Hematopoietic multipotent progenitor cell treated with erythropoietin and hydrocortisone succinate and interleukin-3 and kit ligand, for 15 days (in vitro differentiated cells): ENCODE measurements around the gene SCN4B.

Experiments
- DNase-seq: peaks from one replicate; pipeline ENCODE4 v3.0.0-alpha.2; 2015; ENCODE audit warnings: low spot score

Gene SCN4B

DNA sequence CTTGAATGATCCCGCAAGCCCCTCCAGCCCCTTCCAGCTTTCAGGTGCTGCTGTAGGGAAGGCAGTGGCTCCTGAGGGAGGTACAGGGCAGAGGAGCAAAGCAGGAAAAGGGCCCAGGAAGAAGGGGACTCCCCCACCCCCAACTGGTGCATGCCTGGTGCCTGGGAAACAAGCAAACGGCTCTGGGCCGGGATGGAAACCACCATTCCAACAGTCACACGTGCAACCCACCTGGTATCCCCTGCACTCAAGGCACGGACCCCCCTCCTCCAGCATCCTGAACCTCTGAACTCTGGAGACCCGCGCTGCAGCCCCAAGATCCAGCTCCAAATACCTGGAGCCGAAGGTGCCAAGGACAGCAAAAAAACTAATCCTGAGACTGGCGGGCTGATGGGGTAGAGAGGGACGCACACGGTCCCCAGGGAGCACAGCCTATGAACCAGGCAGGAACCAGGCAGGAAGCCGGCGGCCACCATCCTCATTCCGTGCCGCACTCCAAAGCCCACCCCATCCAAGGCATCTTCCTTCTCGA, 537 bp downstream of the SCN4B start:
- no peak for DNase-seq

DNA sequence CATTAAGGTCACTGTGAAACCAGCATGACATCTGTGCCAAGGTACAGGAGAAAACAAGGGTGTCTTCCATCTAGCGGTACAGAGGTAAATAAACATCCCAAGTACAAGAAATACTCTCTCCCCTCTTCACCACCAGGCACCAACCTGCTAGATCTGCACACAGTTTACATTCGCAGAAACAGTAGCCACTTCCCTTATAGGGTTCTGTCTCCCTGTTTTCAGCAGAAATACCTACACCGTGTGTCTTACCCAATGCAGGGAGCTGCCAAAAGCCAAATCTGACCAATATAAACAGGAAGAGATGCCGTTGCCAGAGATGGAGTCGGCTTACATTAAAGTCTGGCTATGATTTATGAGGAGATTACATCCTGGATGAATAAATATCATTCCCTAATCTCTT, 1.2 kb downstream of the SCN4B start:
- no peak for DNase-seq

GRCh38 chr11:118149493-118149892, 3.1 kb downstream of the SCN4B start:
- DNase-seq = no peak

- no peak for DNase-seq
Observed at GRCh38 chr11:118148856-118149255, 3.8 kb downstream of the SCN4B start.

DNA sequence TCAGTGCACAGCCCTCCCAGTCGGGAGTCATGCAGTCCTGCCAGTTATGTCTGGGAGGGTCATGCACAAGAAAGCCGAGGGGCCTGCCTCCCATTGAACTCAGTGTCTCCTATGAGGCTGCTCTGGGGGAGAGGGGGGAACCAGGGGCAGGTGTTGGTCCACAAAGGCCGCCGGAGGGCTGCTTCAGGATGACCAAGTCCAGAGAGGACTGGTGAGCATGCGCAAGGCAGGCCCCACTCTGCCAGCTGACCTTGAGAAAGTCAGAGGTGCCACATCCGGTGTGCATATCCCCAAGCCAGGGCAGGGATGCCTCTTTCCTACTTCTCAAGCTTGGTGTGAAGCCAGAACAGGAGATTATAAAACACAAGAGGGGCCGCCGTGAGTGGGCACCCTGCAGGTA, 4.4 kb downstream of the SCN4B start:
- no peak for DNase-seq

GRCh38 chr11:118147502-118147901, 5.1 kb downstream of the SCN4B start:
- DNase-seq = no peak

GRCh38 chr11:118146554-118146953, 6.1 kb downstream of the SCN4B start:
- DNase-seq = no peak

- peak; percentile 62 for DNase-seq
Observed at GRCh38 chr11:118145285-118146227, 7.1 kb downstream of the SCN4B start.

GRCh38 chr11:118144301-118145268, 8.0 kb downstream of the SCN4B start:
- no peak for DNase-seq

DNA sequence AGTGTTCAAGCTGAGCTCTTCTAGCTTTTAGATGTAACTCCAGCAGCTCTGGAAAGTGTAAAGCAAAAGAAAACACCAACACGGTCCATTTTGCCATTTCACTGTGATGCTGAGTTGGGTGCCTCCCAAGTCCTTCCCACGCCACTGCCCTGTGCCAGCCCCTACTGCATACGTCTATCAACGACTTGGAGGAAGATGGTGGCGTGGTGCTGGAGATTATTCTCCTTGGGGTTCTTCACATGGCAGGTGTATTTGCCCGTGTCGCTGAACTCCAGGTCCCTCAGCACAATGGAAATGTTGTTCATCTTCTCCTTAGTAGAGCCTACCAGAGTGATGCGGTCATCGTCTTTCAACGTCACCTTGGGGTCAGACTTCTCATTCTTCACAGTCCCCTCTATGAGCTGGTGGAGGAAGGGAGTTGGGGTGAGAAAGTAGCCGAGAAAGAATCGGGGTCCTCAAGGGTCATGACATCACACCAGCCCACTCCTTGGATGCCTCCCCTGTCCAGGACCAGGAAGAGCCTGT, 8.9 kb downstream of the SCN4B start:
- DNase-seq = no peak

DNA sequence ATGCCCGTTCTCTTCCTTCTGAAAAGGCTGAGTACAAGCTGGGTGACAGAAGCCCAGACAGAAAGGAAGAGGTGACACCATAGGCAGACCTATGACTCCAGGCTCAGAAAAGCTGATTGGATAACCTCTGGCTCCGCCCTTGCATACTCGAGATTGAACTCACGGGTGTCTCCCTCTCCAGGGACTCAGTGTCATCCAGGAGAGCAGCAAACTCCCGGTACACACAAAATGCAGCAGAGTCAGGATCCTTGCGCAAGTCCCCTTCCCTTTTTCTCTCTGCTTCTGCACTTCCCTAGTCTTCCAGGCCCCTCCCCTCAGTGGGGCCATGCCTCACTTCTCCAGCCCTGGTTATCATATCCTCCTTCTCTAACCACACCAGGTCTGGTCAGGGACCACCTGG, 9.8 kb downstream of the SCN4B start:
- no peak for DNase-seq

GRCh38 chr11:118142081-118142480, 10.5 kb downstream of the SCN4B start:
- DNase-seq = no peak

GRCh38 chr11:118139578-118139977, 13.0 kb downstream of the SCN4B start:
- no peak for DNase-seq

- DNase-seq = no peak
Observed at GRCh38 chr11:118138839-118139420, 13.7 kb downstream of the SCN4B start.

DNA sequence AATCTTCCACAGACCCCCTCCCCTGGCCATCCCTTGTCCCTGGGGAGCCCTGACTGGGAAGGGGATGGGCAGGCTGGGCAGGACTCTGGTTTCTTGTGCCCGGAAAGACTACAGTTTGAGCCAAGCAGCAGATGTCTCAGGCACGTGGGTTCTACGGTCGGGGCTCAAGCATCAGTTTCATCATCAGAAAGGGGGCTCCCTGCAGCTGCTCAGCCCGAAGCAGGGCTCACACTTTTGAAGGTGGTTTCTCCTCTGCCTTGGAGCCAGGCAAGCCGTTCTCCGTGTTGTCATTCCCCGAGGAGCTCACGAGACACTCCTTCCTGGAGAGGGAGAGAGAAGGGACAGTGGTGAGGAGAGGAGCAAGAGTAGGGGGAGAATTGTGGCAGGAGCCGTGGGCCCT, 15.8 kb downstream of the SCN4B start:
- no peak for DNase-seq

DNA sequence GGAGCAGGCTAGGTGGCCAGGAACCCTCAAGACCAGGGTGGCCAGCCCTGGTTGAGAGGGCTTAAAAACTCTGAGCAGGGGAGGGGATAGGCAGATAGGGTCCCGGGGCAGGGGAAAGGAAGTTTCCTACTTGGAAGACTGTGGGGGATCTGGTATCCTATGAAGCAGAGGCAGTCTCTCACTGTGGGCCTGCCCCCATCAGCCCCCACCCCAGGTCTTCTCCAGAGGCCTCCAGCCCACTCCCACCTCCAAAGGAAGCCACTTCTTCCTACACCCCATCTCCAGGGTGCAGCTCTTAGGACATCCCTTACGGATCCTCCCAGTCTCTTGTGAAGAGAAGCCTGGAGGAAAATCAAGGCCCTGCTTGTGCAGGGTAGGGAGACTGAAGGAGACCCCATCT, 16.3 kb downstream of the SCN4B start:
- no peak for DNase-seq

DNA sequence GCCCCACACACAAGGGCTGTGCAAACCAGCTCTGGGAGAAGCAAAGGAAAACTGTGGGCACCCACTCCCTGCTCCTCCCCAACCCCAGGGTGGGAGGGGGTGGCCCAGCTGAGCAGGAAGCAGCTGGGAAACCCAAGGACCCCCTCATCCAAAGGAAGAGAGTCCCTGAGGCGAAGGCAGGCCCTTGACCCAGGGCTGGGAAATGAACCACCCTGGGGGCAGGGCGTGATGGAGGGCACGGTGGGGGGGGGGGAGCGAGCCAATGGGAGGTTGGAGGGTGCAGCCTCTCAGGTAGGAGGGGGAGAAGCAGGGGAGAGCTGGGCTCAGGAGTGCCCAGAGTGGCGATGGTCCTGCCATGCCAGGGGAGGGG, 16.8 kb downstream of the SCN4B start:
- no peak for DNase-seq

- DNase-seq = no peak
Observed at GRCh38 chr11:118135051-118135795, 17.4 kb downstream of the SCN4B start.

- no peak for DNase-seq
Observed at GRCh38 chr11:118133816-118134215, 18.8 kb downstream of the SCN4B start.

GRCh38 chr11:118132385-118133151, 20.1 kb downstream of the SCN4B start:
- DNase-seq = no peak
